Osteocyte (in vitro differentiated cells): Measurements from ENCODE around the gene RAP1GAP2. TPM values are rescaled to one million over a fixed set of nuclear protein-coding genes. Genes with fewer than 3 reads are reported as not detected.

Source experiments
- DNase-seq: peaks from one replicate; pipeline ENCODE4 v3.0.0; 2021; ENCODE audit warnings: mixed read lengths; ENCODE audit not compliant: unreplicated experiment; ENCODE audit errors: extremely low spot score
- H3K27ac Mint-ChIP-seq: one replicate; pipeline ENCODE4 v1.8.0; 2021; ENCODE audit warnings: mild to moderate bottlenecking, mixed read lengths; ENCODE audit not compliant: unreplicated experiment
- H3K27me3 Mint-ChIP-seq: one replicate; pipeline ENCODE4 v1.8.0; 2021; ENCODE audit warnings: mixed read lengths; ENCODE audit not compliant: unreplicated experiment
- H3K36me3 Mint-ChIP-seq: one replicate; pipeline ENCODE4 v1.8.0; 2021; ENCODE audit warnings: mixed read lengths; ENCODE audit not compliant: unreplicated experiment
- H3K4me1 Mint-ChIP-seq: one replicate; pipeline ENCODE4 v1.8.0; 2021; ENCODE audit warnings: mixed read lengths; ENCODE audit not compliant: unreplicated experiment
- H3K4me3 Mint-ChIP-seq: one replicate; pipeline ENCODE4 v1.8.0; 2021; ENCODE audit warnings: mild to moderate bottlenecking, moderate library complexity, mixed read lengths; ENCODE audit not compliant: unreplicated experiment
- H3K9me3 Mint-ChIP-seq: one replicate; pipeline ENCODE4 v1.8.0; 2021; ENCODE audit warnings: mixed read lengths; ENCODE audit not compliant: unreplicated experiment
- CTCF ChIP-seq: fragments of 200-600 bp; sonication (generic); IDR thresholded peaks from 2 replicates; pipeline ENCODE4 v1.5.0; 2021; ENCODE audit warnings: antibody characterized with exemption, mild to moderate bottlenecking, moderate library complexity
- total RNA-seq: library from RNA; stranded (reverse); gene quantifications from 2 replicates; pipeline ENCODE4 v1.2.1, GENCODE V29; 2021

Gene RAP1GAP2
- total RNA-seq, 1 donor from 2014 or later = 6.3 TPM

GRCh38 chr17:2977157-2977556 lies 180.9 kb downstream of the RAP1GAP2 start:
- TF ChIP-seq CTCF = no peak
- DNase-seq = no peak
- Mint-ChIP-seq H3K27ac (no peak overlapping the region), H3K27me3 (no peaks in the 10 kb centered on the region), H3K36me3 (peaks cover 3% of the 10 kb centered on the region), H3K4me3 (no peak overlapping the region), H3K9me3 (peaks cover 6% of the 10 kb centered on the region), H3K4me1 (peaks cover 9% of the 10 kb centered on the region)

GRCh38 chr17:2978116-2978515 lies 181.9 kb downstream of the RAP1GAP2 start:
- no peak overlapping the region for H3K4me3 Mint-ChIP-seq
- peaks cover 4% of the 10 kb centered on the region for H3K36me3 Mint-ChIP-seq
- H3K27ac Mint-ChIP-seq = no peak overlapping the region
- H3K9me3 Mint-ChIP-seq = peaks cover 6% of the 10 kb centered on the region
- TF ChIP-seq CTCF = no peak
- peak; percentile 21 for DNase-seq
- no peaks in the 10 kb centered on the region for H3K27me3 Mint-ChIP-seq
- peaks cover 17% of the 10 kb centered on the region for H3K4me1 Mint-ChIP-seq

GRCh38 chr17:2978991-2979390 lies 182.8 kb downstream of the RAP1GAP2 start:
- no peak for TF ChIP-seq CTCF
- Mint-ChIP-seq H3K27me3 (no peaks in the 10 kb centered on the region), H3K36me3 (peaks cover 5% of the 10 kb centered on the region), H3K27ac (no peak overlapping the region), H3K4me3 (no peak overlapping the region), H3K4me1 (peaks cover 20% of the 10 kb centered on the region), H3K9me3 (peaks cover 6% of the 10 kb centered on the region)
- no peak for DNase-seq

GRCh38 chr17:2980211-2980903 lies 184.1 kb downstream of the RAP1GAP2 start:
- peaks cover 4% of the 10 kb centered on the region for H3K36me3 Mint-ChIP-seq
- peak overlapping the region; percentile 19 for H3K27ac Mint-ChIP-seq
- no peak overlapping the region for H3K4me3 Mint-ChIP-seq
- no peaks in the 10 kb centered on the region for H3K9me3 Mint-ChIP-seq
- peak; percentile 62 for DNase-seq
- no peaks in the 10 kb centered on the region for H3K27me3 Mint-ChIP-seq
- peaks cover 19% of the 10 kb centered on the region for H3K4me1 Mint-ChIP-seq
- no peak for TF ChIP-seq CTCF

GRCh38 chr17:2980904-2981246 lies 184.6 kb downstream of the RAP1GAP2 start:
- TF ChIP-seq CTCF = no peak
- H3K4me1 Mint-ChIP-seq = peaks cover 19% of the 10 kb centered on the region
- H3K9me3 Mint-ChIP-seq = no peaks in the 10 kb centered on the region
- no peak overlapping the region for H3K4me3 Mint-ChIP-seq
- H3K36me3 Mint-ChIP-seq = peaks cover 5% of the 10 kb centered on the region
- H3K27ac Mint-ChIP-seq = no peak overlapping the region
- no peaks in the 10 kb centered on the region for H3K27me3 Mint-ChIP-seq
- no peak for DNase-seq
